Hepatocyte (in vitro differentiated cells): Measurements from ENCODE around the gene FAM120B. TPM values are rescaled to one million over a fixed set of nuclear protein-coding genes. Genes with fewer than 3 reads are reported as not detected.

Experiments
- DNase-seq: peaks from one replicate; pipeline ENCODE4 v3.0.0-alpha.2; 2016; ENCODE audit warnings: low spot score
- H2AFZ ChIP-seq: fragments of 200-600 bp; sonication (generic); 2 replicates; pipeline ENCODE4 v1.6.0; 2016; ENCODE audit warnings: antibody characterized with exemption, mild to moderate bottlenecking
- H3K27ac ChIP-seq: fragments of 200-600 bp; sonication (generic); 2 replicates; pipeline ENCODE4 v1.5.1; 2016; ENCODE audit warnings: mild to moderate bottlenecking
- H3K27me3 ChIP-seq: fragments of 200-600 bp; sonication (generic); 2 replicates; pipeline ENCODE4 v1.6.1; 2016
- H3K36me3 ChIP-seq: fragments of 200-600 bp; sonication (generic); replicated peaks from 2 replicates; pipeline ENCODE4 v1.5.1; 2016; ENCODE audit warnings: low read depth; ENCODE audit not compliant: insufficient read depth
- H3K4me1 ChIP-seq: fragments of 200-600 bp; sonication (generic); 2 replicates; pipeline ENCODE4 v1.5.1; 2016; ENCODE audit warnings: mild to moderate bottlenecking, moderate library complexity; ENCODE audit not compliant: insufficient read depth
- H3K4me2 ChIP-seq: fragments of 200-600 bp; sonication (generic); 2 replicates; pipeline ENCODE4 v1.6.0; 2016
- H3K4me3 ChIP-seq: fragments of 200-600 bp; sonication (generic); 2 replicates; pipeline ENCODE4 v1.5.1; 2016; ENCODE audit warnings: mild to moderate bottlenecking
- H3K79me2 ChIP-seq: fragments of 200-600 bp; sonication (generic); 2 replicates; pipeline ENCODE4 v1.6.0; 2017; ENCODE audit warnings: mild to moderate bottlenecking
- H3K9me2 ChIP-seq: fragments of 200-600 bp; sonication (generic); replicated peaks from 2 replicates; pipeline ENCODE4 v1.6.0; 2017; ENCODE audit warnings: mild to moderate bottlenecking; ENCODE audit not compliant: insufficient read depth
- H3K9me3 ChIP-seq: fragments of 200-600 bp; sonication (generic); 2 replicates; pipeline ENCODE4 v1.5.1; 2016; ENCODE audit warnings: low read depth, mild to moderate bottlenecking
- H4K20me1 ChIP-seq: fragments of 200-600 bp; sonication (generic); 2 replicates; pipeline ENCODE4 v1.6.0; 2016; ENCODE audit warnings: mild to moderate bottlenecking; ENCODE audit not compliant: insufficient read depth, poor library complexity, severe bottlenecking
- CTCF ChIP-seq: fragments of 200-600 bp; sonication (generic); IDR thresholded peaks from 2 replicates; pipeline ENCODE4 v1.5.1; 2016; ENCODE audit warnings: antibody characterized with exemption, mild to moderate bottlenecking; ENCODE audit not compliant: poor library complexity
- EZH2 ChIP-seq: fragments of 200-600 bp; sonication (generic); IDR thresholded peaks from 2 replicates; pipeline ENCODE4 v1.6.1; 2016; ENCODE audit warnings: antibody characterized with exemption, mild to moderate bottlenecking, borderline replicate concordance
- EZH2phosphoT487 ChIP-seq: fragments of 200-600 bp; sonication (generic); IDR thresholded peaks from one replicate; pipeline ENCODE4 v1.6.1; 2018; ENCODE audit warnings: antibody characterized with exemption, mild to moderate bottlenecking, low read depth, moderate library complexity; ENCODE audit not compliant: unreplicated experiment, severe bottlenecking
- WGBS: methylation state at CpG from one replicate; pipeline ENCODE4 v1.1.6; 2016; ENCODE audit warnings: low lambda C conversion rate; ENCODE audit errors: missing lambda C conversion rate; 5-methylcytosine and 5-hydroxymethylcytosine counted together
- polyA plus RNA-seq: library from polyadenylated mRNA; unstranded; fragments of >200 nt; fragmentation: Nextera tagmentation; extraction: Ambion mirVana; gene quantifications from 2 replicates; pipeline ENCODE4 v1.2.1, GENCODE V29; 2016
- total RNA-seq: library from RNA; depleted of rRNA; stranded (reverse); fragments of >200 nt; gene quantifications from 2 replicates; pipeline ENCODE4 v1.2.3, GENCODE V29; 2014

FAM120B gene
- total and polyA plus RNA-seq, 2 experiments from 2014 or later, result 16.0 to 25.8 TPM

GRCh38 chr6:170314983-170315382 is 8.4 kb downstream of the FAM120B start:
- DNase-seq, result no peak
- H3K9me2 ChIP-seq, result no peaks in the 10 kb centered on the region
- 76% methylated on average over 5 of the region's 5 CpGs for WGBS
- no peak overlapping the region for H3K4me3 ChIP-seq
- no peaks in the 10 kb centered on the region for H3K9me3 ChIP-seq
- no peaks in the 10 kb centered on the region for H3K27me3 ChIP-seq
- no peaks in the 10 kb centered on the region for H3K4me1 ChIP-seq
- no peak overlapping the region for H3K4me2 ChIP-seq
- no peak overlapping the region for H3K27ac ChIP-seq
- H2AFZ ChIP-seq, result no peak overlapping the region
- peaks cover 63% of the 10 kb centered on the region for H4K20me1 ChIP-seq
- peaks cover 86% of the 10 kb centered on the region for H3K79me2 ChIP-seq
- TF ChIP-seq CTCF, result no peak
- TF ChIP-seq EZH2phosphoT487, result no peak
- no peak for TF ChIP-seq EZH2
- H3K36me3 ChIP-seq, result peaks cover 3% of the 10 kb centered on the region

- Histone ChIP-seq H3K4me3 (no peak overlapping the region), H3K79me2 (peaks cover 75% of the 10 kb centered on the region), H3K4me1 (no peaks in the 10 kb centered on the region), H3K4me2 (no peak overlapping the region), H2AFZ (no peak overlapping the region), H3K9me3 (no peaks in the 10 kb centered on the region), H3K9me2 (no peaks in the 10 kb centered on the region), H3K27ac (no peak overlapping the region), H4K20me1 (peaks cover 53% of the 10 kb centered on the region), H3K27me3 (no peaks in the 10 kb centered on the region), H3K36me3 (peaks cover 3% of the 10 kb centered on the region)
- 94% methylated on average over 4 of the region's 4 CpGs for WGBS
- DNase-seq, result no peak
- no peak for TF ChIP-seq EZH2
- TF ChIP-seq EZH2phosphoT487, result no peak
- TF ChIP-seq CTCF, result no peak
Measured at GRCh38 chr6:170316071-170316470, 9.5 kb downstream of the FAM120B start.

GRCh38 chr6:170317076-170317475 is 10.5 kb downstream of the FAM120B start:
- no peak overlapping the region for H3K4me3 ChIP-seq
- H3K9me3 ChIP-seq, result no peaks in the 10 kb centered on the region
- 80% methylated on average over 1 of the region's 1 CpG for WGBS
- peaks cover 71% of the 10 kb centered on the region for H3K79me2 ChIP-seq
- peaks cover 3% of the 10 kb centered on the region for H3K36me3 ChIP-seq
- DNase-seq, result no peak
- no peaks in the 10 kb centered on the region for H3K4me1 ChIP-seq
- H3K27me3 ChIP-seq, result no peaks in the 10 kb centered on the region
- H3K27ac ChIP-seq, result no peak overlapping the region
- H2AFZ ChIP-seq, result no peak overlapping the region
- H4K20me1 ChIP-seq, result peaks cover 44% of the 10 kb centered on the region
- no peak overlapping the region for H3K4me2 ChIP-seq
- no peaks in the 10 kb centered on the region for H3K9me2 ChIP-seq
- TF ChIP-seq CTCF (no peak), EZH2 (no peak), EZH2phosphoT487 (no peak)

GRCh38 chr6:170317718-170318117 is 11.2 kb downstream of the FAM120B start:
- no peaks in the 10 kb centered on the region for H3K4me1 ChIP-seq
- no peaks in the 10 kb centered on the region for H3K27me3 ChIP-seq
- peaks cover 3% of the 10 kb centered on the region for H3K36me3 ChIP-seq
- 69% methylated on average over 5 of the region's 5 CpGs for WGBS
- peaks cover 37% of the 10 kb centered on the region for H4K20me1 ChIP-seq
- no peak overlapping the region for H3K27ac ChIP-seq
- no peak for DNase-seq
- TF ChIP-seq CTCF (no peak), EZH2phosphoT487 (no peak), EZH2 (no peak)
- no peak overlapping the region for H2AFZ ChIP-seq
- H3K79me2 ChIP-seq, result peaks cover 66% of the 10 kb centered on the region
- H3K9me2 ChIP-seq, result no peaks in the 10 kb centered on the region
- no peak overlapping the region for H3K4me2 ChIP-seq
- no peak overlapping the region for H3K4me3 ChIP-seq
- no peaks in the 10 kb centered on the region for H3K9me3 ChIP-seq
